ENCODE results near the gene TMEM92. TPM values are rescaled to one million over a fixed set of nuclear protein-coding genes. Genes with fewer than 3 reads are reported as not detected.

Gene TMEM92
- total and polyA plus RNA-seq, 7 donors: 0.01 to 0.07 TPM; not detected in 5

- H3K36me3 ChIP-seq (ENCODE audit: insufficient read depth in 1 of 2, low read depth in 1 of 2): no peaks in the 10 kb centered on the region
- no peaks in the 10 kb centered on the region for H3K4me1 ChIP-seq
- intact Hi-C loops (cut with DNase I): no loop called here
- no peaks in the 10 kb centered on the region for H3K27me3 ChIP-seq (ENCODE audit: insufficient read depth in 3 of 3, low read length in 2 of 3)
- no peak overlapping the region for H3K27ac ChIP-seq
- WGBS, 3 donors: 77 to 88% (median 87%) methylated on average over 9 to 10 of the region's 10 CpGs
- TF ChIP-seq, protein P1, sequence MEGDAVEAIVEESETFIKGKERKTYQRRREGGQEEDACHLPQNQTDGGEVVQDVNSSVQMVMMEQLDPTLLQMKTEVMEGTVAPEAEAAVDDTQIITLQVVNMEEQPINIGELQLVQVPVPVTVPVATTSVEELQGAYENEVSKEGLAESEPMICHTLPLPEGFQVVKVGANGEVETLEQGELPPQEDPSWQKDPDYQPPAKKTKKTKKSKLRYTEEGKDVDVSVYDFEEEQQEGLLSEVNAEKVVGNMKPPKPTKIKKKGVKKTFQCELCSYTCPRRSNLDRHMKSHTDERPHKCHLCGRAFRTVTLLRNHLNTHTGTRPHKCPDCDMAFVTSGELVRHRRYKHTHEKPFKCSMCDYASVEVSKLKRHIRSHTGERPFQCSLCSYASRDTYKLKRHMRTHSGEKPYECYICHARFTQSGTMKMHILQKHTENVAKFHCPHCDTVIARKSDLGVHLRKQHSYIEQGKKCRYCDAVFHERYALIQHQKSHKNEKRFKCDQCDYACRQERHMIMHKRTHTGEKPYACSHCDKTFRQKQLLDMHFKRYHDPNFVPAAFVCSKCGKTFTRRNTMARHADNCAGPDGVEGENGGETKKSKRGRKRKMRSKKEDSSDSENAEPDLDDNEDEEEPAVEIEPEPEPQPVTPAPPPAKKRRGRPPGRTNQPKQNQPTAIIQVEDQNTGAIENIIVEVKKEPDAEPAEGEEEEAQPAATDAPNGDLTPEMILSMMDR (IDR thresholded peaks at IDR 0.05): no peak
- H3K9me3 ChIP-seq: no peaks in the 10 kb centered on the region
- no peak overlapping the region for H3K4me3 ChIP-seq
- DNase-seq: no peak
- ATAC-seq: no peak
Measured at GRCh38 chr17:50256826-50257618, 17.2 kb upstream of the TMEM92 start.

DNA sequence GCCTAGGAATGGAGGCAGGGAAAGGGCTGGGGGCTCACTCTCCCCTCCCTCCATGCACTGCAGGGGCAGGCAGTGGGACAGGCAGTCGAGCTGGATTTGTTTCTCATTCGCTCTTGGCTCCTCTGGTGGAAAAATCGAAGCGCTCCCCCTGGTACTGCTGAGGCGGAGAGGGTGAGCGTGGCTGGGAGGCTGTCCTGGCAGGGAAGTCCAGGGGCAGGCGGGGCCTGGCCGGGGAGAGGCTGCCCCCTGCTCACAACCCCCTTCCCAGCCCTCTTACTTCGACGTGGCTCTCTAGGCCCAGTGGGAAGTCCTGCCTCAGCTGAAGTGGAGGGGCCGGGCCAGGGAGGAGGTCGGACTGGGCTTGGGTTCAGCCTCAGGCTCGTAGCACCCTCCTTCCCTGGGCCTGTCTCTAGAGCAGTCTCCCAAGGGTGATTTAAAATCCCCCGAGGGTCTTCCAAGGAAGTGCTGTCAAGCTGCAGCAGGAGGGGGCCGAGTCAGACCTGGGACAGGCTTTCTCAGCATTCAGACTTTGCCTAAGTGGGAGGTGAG is 16.5 kb upstream of the TMEM92 start:
- TF ChIP-seq, protein P1 (IDR thresholded peaks at IDR 0.05): no peak
- no peaks in the 10 kb centered on the region for H3K36me3 ChIP-seq (ENCODE audit: insufficient read depth in 1 of 2, low read depth in 1 of 2)
- WGBS, 3 donors: 46 to 55% (median 52%) methylated on average over 15 of the region's 15 CpGs
- intact Hi-C loops (cut with DNase I): no loop called here
- no peak for DNase-seq
- H3K9me3 ChIP-seq: no peaks in the 10 kb centered on the region
- no peaks in the 10 kb centered on the region for H3K4me1 ChIP-seq
- H3K4me3 ChIP-seq: no peak overlapping the region
- no peak for ATAC-seq
- H3K27ac ChIP-seq: no peak overlapping the region
- H3K27me3 ChIP-seq (ENCODE audit: insufficient read depth in 3 of 3, low read length in 2 of 3): no peaks in the 10 kb centered on the region

- ATAC-seq: no peak
- intact Hi-C loops (cut with DNase I): no loop called here
- no peak for DNase-seq
- Histone ChIP-seq H3K27ac (no peak overlapping the region), H3K27me3 (ENCODE audit: insufficient read depth in 3 of 3, low read length in 2 of 3) (no peaks in the 10 kb centered on the region), H3K9me3 (no peaks in the 10 kb centered on the region), H3K4me3 (no peak overlapping the region), H3K36me3 (ENCODE audit: insufficient read depth in 1 of 2, low read depth in 1 of 2) (no peaks in the 10 kb centered on the region), H3K4me1 (no peaks in the 10 kb centered on the region)
- 46 to 49% (median 46%) methylated on average over 13 of the region's 13 CpGs for WGBS, 3 donors
- TF ChIP-seq, protein P1 (IDR thresholded peaks at IDR 0.05): no peak
Measured at GRCh38 chr17:50258647-50259476, 15.4 kb upstream of the TMEM92 start.

GRCh38 chr17:50259477-50260324 is 14.6 kb upstream of the TMEM92 start:
- ATAC-seq: no peak

More at GRCh38 chr17:50259477-50260324, 14.6 kb upstream of the TMEM92 start:
- no peak for DNase-seq
- Histone ChIP-seq H3K36me3 (ENCODE audit: insufficient read depth in 1 of 2, low read depth in 1 of 2) (no peaks in the 10 kb centered on the region), H3K9me3 (no peaks in the 10 kb centered on the region), H3K4me3 (no peak overlapping the region), H3K27me3 (ENCODE audit: insufficient read depth in 3 of 3, low read length in 2 of 3) (no peaks in the 10 kb centered on the region), H3K27ac (no peak overlapping the region), H3K4me1 (no peaks in the 10 kb centered on the region)
- intact Hi-C loops (cut with DNase I): no loop called here
- WGBS, 3 donors: 67 to 74% (median 71%) methylated on average over 19 of the region's 19 CpGs
- TF ChIP-seq, protein P1 (IDR thresholded peaks at IDR 0.05): no peak
